Peyer's patch (tissue), 4 donors: ENCODE results near the gene THAP9. TPM values are rescaled to one million over a fixed set of nuclear protein-coding genes. Genes with fewer than 3 reads are reported as not detected.

Experiments used
- DNase-seq, 3 donors: peaks; one replicate each; pipeline ENCODE4 v3.0.0-alpha.2; 2017 to 2019
- H3K27ac ChIP-seq, 4 donors: fragments of 200-600 bp; sonication (generic); one replicate each; pipeline ENCODE4 v1.5.1; 2016 to 2019
- H3K27me3 ChIP-seq, 2 donors: fragments of 200-600 bp; sonication (generic); one replicate each; pipeline ENCODE4 v1.5.1; 2019
- H3K36me3 ChIP-seq, 3 donors: fragments of 200-600 bp; sonication (generic); one replicate each; pipeline ENCODE4 v1.5.1; 2016 to 2019
- H3K4me1 ChIP-seq, 4 donors: fragments of 200-600 bp; sonication (generic); one replicate each; pipeline ENCODE4 v1.5.1; 2016 to 2019
- H3K4me3 ChIP-seq, 4 donors: fragments of 200-600 bp; sonication (generic); 1 replicate in 3 of 4; 2 replicates in 1 of 4; pipeline ENCODE4 v1.5.1; 2016 to 2019; ENCODE audit warnings: mild to moderate bottlenecking in 1 of 4
- H3K9me3 ChIP-seq, 4 donors: fragments of 200-600 bp; sonication (generic); one replicate each; pipeline ENCODE4 v1.5.1; 2016 to 2019; ENCODE audit warnings: mild to moderate bottlenecking in 1 of 4
- POLR2A ChIP-seq, 2 donors: fragments of 450-650 bp; IDR thresholded peaks; one replicate each; pipeline ENCODE4 v1.5.1; 2017; ENCODE audit warnings: antibody characterized with exemption in 2 of 2, mild to moderate bottlenecking in 2 of 2, moderate library complexity in 2 of 2
- total RNA-seq, 4 donors: library from RNA; depleted of rRNA; stranded (reverse); fragments of >200 nt; gene quantifications; one replicate each; pipeline ENCODE4 v1.1.0, GENCODE V29; 2016
- TF ChIP-seq, protein P1 (sequence below), 6 experiments: fragments of 450-650 bp in 4 of 6; fragments of 200-600 bp in 2 of 6; sonication (generic) in 1 of 6; IDR thresholded peaks; one replicate each; pipeline ENCODE4 v1.5.1; 2017 to 2019; ENCODE audit warnings: antibody characterized with exemption in 6 of 6, mild to moderate bottlenecking in 3 of 6, moderate library complexity in 1 of 6

THAP9 gene
- total RNA-seq, 4 donors from 2014 or later, result 1.7 to 6.7 (median 2.9) TPM

DNA sequence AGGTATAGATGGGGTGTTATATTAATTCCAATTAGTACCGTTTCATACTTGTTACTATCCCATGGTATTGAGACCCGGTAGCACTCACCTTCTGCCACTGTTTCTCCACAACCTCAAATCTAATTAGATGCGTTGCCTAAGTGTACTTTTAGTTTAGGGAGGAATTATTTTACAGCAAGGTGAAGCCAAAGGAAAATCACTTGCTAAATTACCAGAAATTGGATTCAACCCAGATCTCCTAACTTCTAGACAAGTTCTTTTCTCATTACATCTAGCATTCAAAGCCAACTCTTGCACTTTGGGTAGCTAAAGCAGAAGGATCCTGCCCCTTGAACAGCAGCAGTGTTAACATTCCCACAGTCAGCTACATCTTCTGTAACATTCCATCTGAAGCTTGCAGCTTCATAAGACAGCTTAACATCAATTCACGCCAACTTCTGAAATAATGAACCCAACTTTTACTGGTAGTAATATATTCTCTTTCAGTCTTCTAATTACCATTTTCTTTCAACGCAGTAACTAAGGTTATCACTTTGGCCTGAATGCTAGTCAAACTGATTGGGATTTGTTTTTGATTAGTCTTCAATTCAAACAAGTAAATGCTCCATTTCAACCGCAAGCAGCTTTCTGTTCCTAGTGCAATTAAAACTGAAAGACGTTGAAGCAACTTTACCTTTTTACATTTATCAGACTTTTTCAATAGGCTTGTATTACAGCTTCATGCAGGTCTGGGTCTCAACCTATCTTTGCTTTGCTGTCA, 8.6 kb upstream of the THAP9 start:
- TF ChIP-seq, protein P1, sequence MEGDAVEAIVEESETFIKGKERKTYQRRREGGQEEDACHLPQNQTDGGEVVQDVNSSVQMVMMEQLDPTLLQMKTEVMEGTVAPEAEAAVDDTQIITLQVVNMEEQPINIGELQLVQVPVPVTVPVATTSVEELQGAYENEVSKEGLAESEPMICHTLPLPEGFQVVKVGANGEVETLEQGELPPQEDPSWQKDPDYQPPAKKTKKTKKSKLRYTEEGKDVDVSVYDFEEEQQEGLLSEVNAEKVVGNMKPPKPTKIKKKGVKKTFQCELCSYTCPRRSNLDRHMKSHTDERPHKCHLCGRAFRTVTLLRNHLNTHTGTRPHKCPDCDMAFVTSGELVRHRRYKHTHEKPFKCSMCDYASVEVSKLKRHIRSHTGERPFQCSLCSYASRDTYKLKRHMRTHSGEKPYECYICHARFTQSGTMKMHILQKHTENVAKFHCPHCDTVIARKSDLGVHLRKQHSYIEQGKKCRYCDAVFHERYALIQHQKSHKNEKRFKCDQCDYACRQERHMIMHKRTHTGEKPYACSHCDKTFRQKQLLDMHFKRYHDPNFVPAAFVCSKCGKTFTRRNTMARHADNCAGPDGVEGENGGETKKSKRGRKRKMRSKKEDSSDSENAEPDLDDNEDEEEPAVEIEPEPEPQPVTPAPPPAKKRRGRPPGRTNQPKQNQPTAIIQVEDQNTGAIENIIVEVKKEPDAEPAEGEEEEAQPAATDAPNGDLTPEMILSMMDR (IDR thresholded peaks at IDR 0.05), result no peak
- TF ChIP-seq POLR2A (IDR thresholded peaks at IDR 0.05), result no peak
- Histone ChIP-seq H3K27me3 (no peaks in the 10 kb centered on the region), H3K9me3 (no peaks in the 10 kb centered on the region), H3K27ac (peak overlapping the region; percentile 90 to 99 (median 94)), H3K4me1 (peaks cover 0 to 19% (median 0%) of the 10 kb centered on the region in 4 donors), H3K36me3 (peaks cover 0 to 24% (median 0%) of the 10 kb centered on the region in 3 donors), H3K4me3 (peak overlapping the region; percentile 56 to 75 (median 66))
- no peak for DNase-seq

GRCh38 chr4:82892467-82892802, 8.1 kb upstream of the THAP9 start:
- Histone ChIP-seq H3K4me1 (peaks cover 0 to 19% (median 0%) of the 10 kb centered on the region in 4 donors), H3K4me3 (no peak overlapping the region), H3K9me3 (no peaks in the 10 kb centered on the region), H3K27me3 (no peaks in the 10 kb centered on the region), H3K27ac (peak overlapping the region in 3 of 4 donors; percentile 90 to 99 (median 98)), H3K36me3 (peaks cover 0 to 27% (median 0%) of the 10 kb centered on the region in 3 donors)
- TF ChIP-seq POLR2A (IDR thresholded peaks at IDR 0.05), result no peak
- TF ChIP-seq, protein P1 (IDR thresholded peaks at IDR 0.05), result no peak
- DNase-seq, result no peak

DNA sequence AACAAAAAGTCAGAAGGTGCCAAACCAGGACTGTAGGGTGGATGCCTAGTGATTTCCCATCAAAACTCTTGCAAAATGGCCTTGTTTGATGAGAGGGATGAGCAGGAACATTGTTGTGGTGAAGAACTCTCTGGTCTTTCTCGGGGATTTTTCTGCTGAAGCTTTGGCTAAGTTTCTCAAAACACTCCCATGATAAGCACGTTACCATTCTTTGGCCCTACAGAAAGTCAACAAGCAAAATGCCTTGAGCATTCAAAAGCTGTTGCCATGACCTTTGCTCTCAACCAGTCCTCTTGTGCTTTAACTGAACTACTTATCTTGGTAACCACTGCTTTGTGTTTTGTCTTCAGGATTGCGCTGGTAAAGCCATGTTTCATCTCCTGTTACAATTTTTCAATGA, 6.6 kb upstream of the THAP9 start:
- no peaks in the 10 kb centered on the region for H3K9me3 ChIP-seq
- H3K27me3 ChIP-seq, result no peaks in the 10 kb centered on the region
- H3K36me3 ChIP-seq, result peaks cover 0 to 27% (median 0%) of the 10 kb centered on the region in 3 donors
- H3K27ac ChIP-seq, result no peak overlapping the region
- TF ChIP-seq, protein P1 (IDR thresholded peaks at IDR 0.05), result no peak
- no peak for TF ChIP-seq POLR2A (IDR thresholded peaks at IDR 0.05)
- peaks cover 0 to 11% (median 2%) of the 10 kb centered on the region in 4 donors for H3K4me1 ChIP-seq
- DNase-seq, result no peak
- H3K4me3 ChIP-seq, result no peak overlapping the region

DNA sequence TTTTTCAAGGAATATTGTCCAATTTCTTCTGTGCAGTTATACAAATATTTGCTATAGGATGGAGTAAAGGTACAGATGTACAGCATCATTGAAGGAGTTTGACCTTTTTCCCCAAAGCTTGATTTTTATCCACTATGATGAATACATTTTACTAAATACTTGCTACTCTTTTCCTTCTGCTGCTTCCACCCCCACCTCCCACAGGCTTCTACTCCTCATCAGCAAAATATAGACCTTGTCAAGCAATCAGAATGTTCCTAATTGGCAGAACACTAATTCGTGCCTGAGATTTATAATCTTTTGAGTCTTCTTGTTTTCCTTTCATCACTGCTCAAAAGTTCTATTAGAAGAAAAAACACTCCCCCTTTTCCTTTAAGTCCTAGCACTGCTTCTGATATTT, 3.8 kb upstream of the THAP9 start:
- Histone ChIP-seq H3K27ac (no peak overlapping the region), H3K27me3 (no peaks in the 10 kb centered on the region), H3K4me1 (peaks cover 0 to 10% (median 4%) of the 10 kb centered on the region in 4 donors), H3K36me3 (peaks cover 0 to 27% (median 0%) of the 10 kb centered on the region in 3 donors), H3K9me3 (no peaks in the 10 kb centered on the region), H3K4me3 (no peak overlapping the region)
- TF ChIP-seq, protein P1 (IDR thresholded peaks at IDR 0.05), result no peak
- TF ChIP-seq POLR2A (IDR thresholded peaks at IDR 0.05), result no peak
- no peak for DNase-seq

DNA sequence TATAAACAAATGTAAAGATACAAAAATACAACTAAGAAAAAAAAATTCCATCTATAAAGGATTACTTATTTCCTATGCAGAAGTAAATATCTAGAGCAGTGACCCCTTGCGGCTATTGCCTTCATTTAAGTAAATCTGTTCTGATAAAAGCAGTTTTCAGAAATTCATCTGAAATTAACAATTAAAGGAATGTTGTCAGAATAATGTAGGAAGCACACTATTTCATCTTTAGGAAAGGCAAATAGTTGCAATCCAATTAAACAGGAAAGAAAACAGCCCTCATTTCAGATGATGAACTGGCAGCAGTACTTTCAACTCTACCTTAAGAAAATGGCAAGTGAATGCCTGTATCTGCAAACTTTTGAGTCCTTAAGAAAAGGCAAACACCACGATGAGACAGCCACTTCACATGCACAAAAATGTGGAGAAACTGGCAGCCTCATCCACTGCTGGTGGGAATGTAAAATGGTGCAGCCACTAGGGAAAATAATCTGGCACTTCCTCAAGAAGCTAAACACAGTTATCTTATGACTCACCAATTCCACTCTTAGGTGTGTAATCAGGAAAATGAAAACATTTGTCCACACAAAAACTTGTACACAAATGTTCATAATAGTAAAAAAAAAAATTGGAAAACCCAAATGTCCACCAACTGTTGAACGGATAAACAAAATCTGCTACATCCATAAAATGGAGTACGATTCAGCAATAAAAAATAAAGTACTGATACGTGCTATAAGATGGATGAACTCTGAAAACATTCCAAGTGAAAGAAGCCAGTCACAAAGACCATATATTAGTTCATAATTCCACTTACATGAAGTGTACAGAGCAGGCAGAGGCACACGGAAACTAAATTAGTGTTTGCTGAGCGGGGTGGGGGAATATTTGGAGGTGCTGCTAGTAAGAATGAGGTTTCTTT, 2.0 kb upstream of the THAP9 start:
- Histone ChIP-seq H3K4me1 (peaks cover 0 to 8% (median 3%) of the 10 kb centered on the region in 4 donors), H3K9me3 (no peaks in the 10 kb centered on the region), H3K4me3 (peak overlapping the region in 3 of 4 donors; percentile 54 to 73 (median 64)), H3K27ac (peak overlapping the region; percentile 90 to 100 (median 96)), H3K36me3 (peaks cover 0 to 27% (median 0%) of the 10 kb centered on the region in 3 donors), H3K27me3 (no peaks in the 10 kb centered on the region)
- no peak for DNase-seq
- no peak for TF ChIP-seq POLR2A (IDR thresholded peaks at IDR 0.05)
- TF ChIP-seq, protein P1 (IDR thresholded peaks at IDR 0.05), result peak in 4 of 6 experiments; percentile 43 to 55 (median 48)
